Gastroesophageal sphincter (tissue), 4 donors: ENCODE data around the gene RASGEF1C. TPM values are rescaled to one million over a fixed set of nuclear protein-coding genes. Genes with fewer than 3 reads are reported as not detected.

ENCODE experiments used
- ATAC-seq: fragments of 150-250 bp; one replicate; pipeline ENCODE4 v1.9.1; 2016; ENCODE audit warnings: mild to moderate bottlenecking, moderate library complexity
- H3K27ac ChIP-seq, 4 donors: fragments of 200-600 bp; sonication (generic) in 3 of 4; 1 replicate in 3 of 4; 2 replicates in 1 of 4; pipeline ENCODE4 v1.5.1; 2016 to 2019
- H3K27me3 ChIP-seq: fragments of 200-600 bp; sonication (generic); one replicate; pipeline ENCODE4 v1.5.1; 2019
- H3K36me3 ChIP-seq, 2 donors: fragments of 200-600 bp; sonication (generic); one replicate each; pipeline ENCODE4 v1.5.1; 2019; ENCODE audit warnings: control low read depth in 1 of 2
- H3K4me1 ChIP-seq, 3 donors: fragments of 200-600 bp; sonication (generic); 1 replicate in 2 of 3; 2 replicates in 1 of 3; pipeline ENCODE4 v1.5.1; 2016 to 2019; ENCODE audit warnings: control low read depth in 2 of 3
- H3K4me3 ChIP-seq, 2 donors: fragments of 200-600 bp; sonication (generic); one replicate each; pipeline ENCODE4 v1.5.1; 2019; ENCODE audit warnings: mild to moderate bottlenecking in 1 of 2, moderate library complexity in 1 of 2
- H3K9me3 ChIP-seq, 3 donors: fragments of 200-600 bp; sonication (generic); one replicate each; pipeline ENCODE4 v1.5.1; 2017 to 2019; ENCODE audit warnings: control low read depth in 2 of 3
- EP300 ChIP-seq: sonication (generic); formaldehyde crosslinking; IDR thresholded peaks from one replicate; pipeline ENCODE4 v1.6.1; 2017; ENCODE audit warnings: antibody characterized with exemption, mild to moderate bottlenecking
- POLR2A ChIP-seq, 2 donors: fragments of 450-650 bp; IDR thresholded peaks; one replicate each; pipeline ENCODE4 v1.6.1; 2017; ENCODE audit warnings: antibody characterized with exemption in 2 of 2, mild to moderate bottlenecking in 2 of 2, moderate library complexity in 1 of 2
- POLR2AphosphoS5 ChIP-seq: sonication (generic); formaldehyde crosslinking; IDR thresholded peaks from one replicate; pipeline ENCODE4 v1.6.1; 2017; ENCODE audit warnings: antibody characterized with exemption
- WGBS, 2 donors: methylation state at CpG; one replicate each; pipeline ENCODE4 v1.1.5; 2018; ENCODE audit warnings: low coverage in 1 of 2; 5-methylcytosine and 5-hydroxymethylcytosine counted together
- total RNA-seq, 4 donors: library from RNA; depleted of rRNA; stranded (reverse); fragments of >200 nt; gene quantifications; one replicate each; pipeline ENCODE4 v1.1.0, GENCODE V29; 2016
- TF ChIP-seq, protein P1 (sequence below), 4 experiments: fragments of 200-600 bp in 2 of 4; fragments of 450-650 bp in 2 of 4; sonication (generic) in 1 of 4; IDR thresholded peaks; one replicate each; pipeline ENCODE4 v1.5.1; 2017 to 2019; ENCODE audit warnings: antibody characterized with exemption in 4 of 4, mild to moderate bottlenecking in 2 of 4, moderate library complexity in 2 of 4

Gene RASGEF1C
- total RNA-seq, 4 donors from 2014 or later: 0.81 to 8.4 (median 2.0) TPM

DNA sequence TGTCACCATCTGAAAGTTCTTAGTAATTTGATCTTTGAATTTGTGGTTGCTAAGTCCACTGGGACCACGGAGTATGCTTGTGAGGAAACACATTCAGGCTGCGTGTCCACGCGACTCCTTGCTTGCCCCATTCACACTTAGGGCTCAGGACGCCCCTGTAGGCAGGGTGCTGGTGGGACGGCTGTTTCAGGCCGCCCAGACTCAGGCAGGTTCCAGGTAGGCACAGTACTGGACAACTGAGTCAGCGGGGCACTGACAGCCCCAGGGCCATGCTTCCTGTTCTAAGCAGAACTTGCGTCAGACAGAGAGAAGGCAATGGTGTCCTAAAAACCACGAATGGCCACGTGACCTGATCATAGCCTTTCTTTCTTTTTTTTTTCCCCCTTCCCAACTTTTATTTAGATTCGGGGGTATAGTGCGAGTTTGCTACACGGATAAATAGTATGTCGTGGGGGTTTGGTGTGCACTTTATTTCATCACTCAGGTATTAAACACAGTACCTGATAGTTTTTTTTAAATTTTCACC lies 7.7 kb upstream of the RASGEF1C start:
- Histone ChIP-seq H3K36me3 (no peaks in the 10 kb centered on the region), H3K4me3 (no peak overlapping the region), H3K4me1 (peaks cover 0 to 7% (median 0%) of the 10 kb centered on the region in 3 donors), H3K27me3 (peaks cover 13% of the 10 kb centered on the region), H3K9me3 (peaks cover 0 to 68% (median 0%) of the 10 kb centered on the region in 3 donors), H3K27ac (no peak overlapping the region)
- no peak for ATAC-seq
- TF ChIP-seq POLR2A (IDR thresholded peaks at IDR 0.05) (no peak), EP300 (no peak), POLR2AphosphoS5 (no peak)
- TF ChIP-seq, protein P1, sequence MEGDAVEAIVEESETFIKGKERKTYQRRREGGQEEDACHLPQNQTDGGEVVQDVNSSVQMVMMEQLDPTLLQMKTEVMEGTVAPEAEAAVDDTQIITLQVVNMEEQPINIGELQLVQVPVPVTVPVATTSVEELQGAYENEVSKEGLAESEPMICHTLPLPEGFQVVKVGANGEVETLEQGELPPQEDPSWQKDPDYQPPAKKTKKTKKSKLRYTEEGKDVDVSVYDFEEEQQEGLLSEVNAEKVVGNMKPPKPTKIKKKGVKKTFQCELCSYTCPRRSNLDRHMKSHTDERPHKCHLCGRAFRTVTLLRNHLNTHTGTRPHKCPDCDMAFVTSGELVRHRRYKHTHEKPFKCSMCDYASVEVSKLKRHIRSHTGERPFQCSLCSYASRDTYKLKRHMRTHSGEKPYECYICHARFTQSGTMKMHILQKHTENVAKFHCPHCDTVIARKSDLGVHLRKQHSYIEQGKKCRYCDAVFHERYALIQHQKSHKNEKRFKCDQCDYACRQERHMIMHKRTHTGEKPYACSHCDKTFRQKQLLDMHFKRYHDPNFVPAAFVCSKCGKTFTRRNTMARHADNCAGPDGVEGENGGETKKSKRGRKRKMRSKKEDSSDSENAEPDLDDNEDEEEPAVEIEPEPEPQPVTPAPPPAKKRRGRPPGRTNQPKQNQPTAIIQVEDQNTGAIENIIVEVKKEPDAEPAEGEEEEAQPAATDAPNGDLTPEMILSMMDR (IDR thresholded peaks at IDR 0.05): no peak
- WGBS, 2 donors: 94 to 95% methylated on average over 5 to 9 of the region's 15 CpGs

DNA sequence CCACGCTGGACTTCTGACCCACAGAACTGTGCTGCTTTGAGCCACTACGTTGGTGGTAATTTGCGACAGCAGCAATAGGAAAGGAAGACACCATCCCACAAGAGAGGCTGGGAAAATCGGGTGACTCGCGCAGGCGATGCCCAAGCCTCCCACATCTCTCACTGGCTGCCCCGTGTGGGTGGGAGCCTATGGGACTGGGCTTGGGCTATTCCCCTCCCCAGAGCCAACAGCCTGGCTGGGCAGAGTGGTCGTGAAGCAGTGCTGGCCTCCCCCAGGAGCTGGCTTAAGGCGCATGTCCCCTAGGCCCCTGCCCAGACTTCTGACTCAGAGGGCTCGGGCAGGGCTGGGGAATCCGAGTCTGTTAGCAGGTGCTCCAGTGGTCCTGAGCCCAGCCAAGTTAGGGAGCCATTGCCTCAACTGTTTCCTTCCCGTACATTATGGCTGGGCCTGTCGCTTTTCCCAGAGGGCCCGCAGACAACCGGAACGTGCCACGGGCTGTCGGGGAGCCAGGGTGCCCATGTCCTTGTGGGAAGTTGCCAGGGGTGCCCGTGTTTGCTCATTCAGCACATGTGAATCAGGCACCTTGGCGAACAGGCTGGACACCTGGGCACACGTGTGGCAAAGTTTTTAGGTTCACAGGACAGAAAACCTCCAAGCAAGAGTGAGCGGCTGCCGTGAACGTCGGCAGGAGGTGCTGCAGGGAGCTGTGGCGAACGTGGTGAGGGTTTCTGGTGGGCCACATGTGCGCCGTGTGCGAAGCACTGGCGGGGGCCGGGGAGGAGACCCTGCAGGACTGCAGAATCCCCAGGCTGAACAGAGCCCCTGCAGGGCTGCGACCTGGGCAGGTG lies 7.0 kb upstream of the RASGEF1C start:
- Histone ChIP-seq H3K27ac (no peak overlapping the region), H3K27me3 (peaks cover 20% of the 10 kb centered on the region), H3K36me3 (no peaks in the 10 kb centered on the region), H3K9me3 (peaks cover 0 to 61% (median 0%) of the 10 kb centered on the region in 3 donors), H3K4me3 (no peak overlapping the region), H3K4me1 (peaks cover 0 to 7% (median 0%) of the 10 kb centered on the region in 3 donors)
- 93 to 95% methylated on average over 3 to 4 of the region's 34 CpGs for WGBS, 2 donors
- ATAC-seq: no peak
- no peak for TF ChIP-seq POLR2AphosphoS5
- TF ChIP-seq, protein P1 (IDR thresholded peaks at IDR 0.05): no peak
- no peak for TF ChIP-seq POLR2A (IDR thresholded peaks at IDR 0.05)
- TF ChIP-seq EP300: no peak

GRCh38 chr5:180214870-180215770 lies 6.1 kb upstream of the RASGEF1C start:
- peaks cover 0 to 7% (median 0%) of the 10 kb centered on the region in 3 donors for H3K4me1 ChIP-seq
- peaks cover 29% of the 10 kb centered on the region for H3K27me3 ChIP-seq
- peaks cover 0 to 52% (median 0%) of the 10 kb centered on the region in 3 donors for H3K9me3 ChIP-seq
- no peak overlapping the region for H3K4me3 ChIP-seq
- TF ChIP-seq POLR2AphosphoS5 (no peak), POLR2A (IDR thresholded peaks at IDR 0.05) (no peak), EP300 (no peak)
- TF ChIP-seq, protein P1 (IDR thresholded peaks at IDR 0.05): no peak
- no peak overlapping the region for H3K27ac ChIP-seq
- H3K36me3 ChIP-seq: no peaks in the 10 kb centered on the region
- ATAC-seq: no peak
- 90% methylated on average over 9 of the region's 21 CpGs; no CpG with 5 or more reads in 1 of the 2 donors for WGBS, 2 donors

DNA sequence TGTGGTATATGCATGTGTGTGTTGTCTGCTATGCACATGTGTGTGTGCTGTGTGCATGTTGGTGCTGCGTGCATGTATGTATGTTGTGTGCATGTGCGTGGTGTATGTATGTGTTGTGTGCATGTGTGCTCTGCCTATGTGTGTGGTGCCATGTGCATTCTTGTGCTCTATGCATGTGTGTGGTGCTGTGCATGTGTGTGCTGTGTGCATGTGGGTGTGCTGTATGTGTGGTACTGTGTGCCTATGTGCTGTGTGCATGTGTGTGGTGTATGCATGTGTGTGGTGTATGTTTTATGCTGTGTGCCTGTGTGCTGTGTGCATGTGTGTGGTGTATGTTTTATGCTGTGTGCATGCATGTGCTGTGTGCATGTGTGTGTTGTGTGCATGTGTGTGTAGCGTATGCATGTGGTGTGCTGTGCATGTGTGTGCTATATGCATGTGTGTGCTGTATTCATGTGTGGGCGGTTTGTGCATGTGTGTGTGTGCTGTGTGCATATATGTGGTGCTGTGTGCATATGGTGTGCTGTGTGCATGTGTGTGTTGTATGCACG lies 4.7 kb upstream of the RASGEF1C start:
- no peaks in the 10 kb centered on the region for H3K36me3 ChIP-seq
- no peak for ATAC-seq
- H3K4me1 ChIP-seq: peaks cover 0 to 11% (median 0%) of the 10 kb centered on the region in 3 donors
- H3K4me3 ChIP-seq: no peak overlapping the region
- H3K9me3 ChIP-seq: peaks cover 0 to 38% (median 0%) of the 10 kb centered on the region in 3 donors
- 73 to 100% methylated on average over 1 to 4 of the region's 5 CpGs for whole genome bisulfite sequencing, 2 donors
- peaks cover 37% of the 10 kb centered on the region for H3K27me3 ChIP-seq
- TF ChIP-seq, protein P1 (IDR thresholded peaks at IDR 0.05): no peak
- no peak for TF ChIP-seq POLR2AphosphoS5
- H3K27ac ChIP-seq: no peak overlapping the region
